GM12892 (cell line): ENCODE measurements around the gene CDKN2A. TPM values are rescaled to one million over a fixed set of nuclear protein-coding genes. Genes with fewer than 3 reads are reported as not detected.

Experiments used
- DNase-seq: peaks from one replicate; pipeline ENCODE4 v3.0.0; 2011; ENCODE audit not compliant: insufficient read length
- FAIRE-seq: peaks from 2 replicates; lab custom pipeline; 2011; peaks lifted over from hg19 to GRCh38; lab: Jason Lieb, UNC
- POLR2A ChIP-seq: IDR thresholded peaks from 2 replicates; pipeline ENCODE4 v1.6.1; 2011; ENCODE audit warnings: low read depth, low read length, control low read depth
- POLR2AphosphoS5 ChIP-seq: IDR thresholded peaks from 2 replicates; pipeline ENCODE4 v1.6.1; 2011; ENCODE audit warnings: low read depth, low read length, control low read depth
- TAF1 ChIP-seq: IDR thresholded peaks from 2 replicates; pipeline ENCODE4 v1.6.1; 2011; ENCODE audit warnings: low read depth, mild to moderate bottlenecking, control low read depth, low read length, borderline replicate concordance
- polyA plus RNA-seq: library from polyadenylated mRNA; unstranded; fragments of >200 nt; gene quantifications from one replicate; pipeline ENCODE4 v1.2.1, GENCODE V29; 2012; ENCODE audit warnings: missing spikeins, inconsistent platforms; ENCODE audit not compliant: missing spikeins

CDKN2A gene
- polyA plus RNA-seq, result 11.5 TPM

DNA sequence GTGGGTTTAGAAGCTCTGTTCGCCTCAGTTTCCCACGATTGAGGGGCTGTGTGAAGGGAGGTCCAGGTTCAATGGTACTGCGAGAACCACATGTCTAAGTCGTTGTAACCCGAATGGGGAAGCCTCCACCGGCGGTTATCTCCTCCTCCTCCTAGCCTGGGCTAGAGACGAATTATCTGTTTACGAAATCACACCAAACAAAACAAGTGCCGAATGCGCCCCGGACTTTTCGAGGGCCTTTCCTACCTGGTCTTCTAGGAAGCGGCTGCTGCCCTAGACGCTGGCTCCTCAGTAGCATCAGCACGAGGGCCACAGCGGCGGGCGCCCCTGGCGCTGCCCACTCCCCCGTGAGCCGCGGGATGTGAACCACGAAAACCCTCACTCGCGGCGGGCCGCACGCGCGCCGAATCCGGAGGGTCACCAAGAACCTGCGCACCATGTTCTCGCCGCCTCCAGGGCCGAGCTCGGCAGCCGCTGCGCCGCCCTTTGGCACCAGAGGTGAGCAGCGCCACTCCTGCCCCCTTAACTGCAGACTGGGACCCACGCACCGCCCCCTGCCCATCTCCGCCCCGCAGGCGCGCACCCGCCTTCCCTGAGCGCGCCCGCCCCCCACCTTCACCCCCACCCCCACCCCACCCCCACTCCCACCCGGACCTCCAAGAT, at the start of gene CDKN2A:
CDKN2A (minus strand) TSS at position 500 of the 663 bp plus-strand sequence.
- FAIRE-seq, result peak; percentile 78
- DNase-seq, result peak; percentile 33
- no peak for TF ChIP-seq TAF1
- TF ChIP-seq POLR2AphosphoS5, result peak; percentile 50; the same call in 1 of the 2 replicates
- TF ChIP-seq POLR2A, result peak; percentile 52; the same call in 1 of the 2 replicates

GRCh38 chr9:22043928-22044327, 49.7 kb upstream of the CDKN2A start:
- TF ChIP-seq POLR2AphosphoS5 (no peak), POLR2A (no peak), TAF1 (no peak)
- FAIRE-seq (no peak), DNase-seq (no peak)

DNA sequence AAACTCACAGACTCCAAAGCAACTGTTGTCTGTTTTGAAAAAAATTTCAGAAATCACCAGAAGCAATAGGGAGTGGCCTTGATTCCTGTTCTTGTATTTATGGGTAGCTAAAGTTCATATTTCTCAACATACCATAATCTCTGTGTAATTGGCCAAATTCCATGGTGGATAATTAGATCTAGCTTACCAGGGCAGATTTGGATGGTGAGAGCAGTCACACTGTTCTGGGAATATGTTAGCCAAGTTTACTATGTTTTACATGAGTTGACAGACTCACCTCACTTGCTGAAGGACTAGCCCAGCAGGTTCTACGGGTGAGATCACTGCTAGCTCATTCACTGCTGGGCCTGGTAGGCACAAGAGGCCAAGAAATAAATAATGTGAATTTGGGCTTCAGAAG, 47.6 kb upstream of the CDKN2A start:
- no peak for TF ChIP-seq POLR2AphosphoS5
- TF ChIP-seq TAF1, result no peak
- TF ChIP-seq POLR2A, result no peak
- FAIRE-seq, result no peak
- no peak for DNase-seq

- no peak for FAIRE-seq
- TF ChIP-seq POLR2A, result no peak
- TF ChIP-seq TAF1, result no peak
- TF ChIP-seq POLR2AphosphoS5, result no peak
- DNase-seq, result no peak
These were observed 47.2 kb upstream of the CDKN2A start for GRCh38 chr9:22041344-22041743.

GRCh38 chr9:22040760-22041159, 46.6 kb upstream of the CDKN2A start:
- no peak for TF ChIP-seq TAF1
- DNase-seq (no peak), FAIRE-seq (no peak)

GRCh38 chr9:22039258-22039657, 45.1 kb upstream of the CDKN2A start:
- no peak for DNase-seq
- FAIRE-seq, result no peak

GRCh38 chr9:22037954-22038690, 43.9 kb upstream of the CDKN2A start:
- DNase-seq (no peak), FAIRE-seq (no peak)
- TF ChIP-seq POLR2AphosphoS5, result no peak
- TF ChIP-seq TAF1, result no peak
- TF ChIP-seq POLR2A, result no peak

More at GRCh38 chr9:22039258-22039657, 45.1 kb upstream of the CDKN2A start:
- no peak for TF ChIP-seq TAF1

GRCh38 chr9:22036866-22037626, 42.9 kb upstream of the CDKN2A start:
- FAIRE-seq (no peak), DNase-seq (no peak)
- TF ChIP-seq TAF1 (no peak), POLR2AphosphoS5 (no peak), POLR2A (no peak)

GRCh38 chr9:22035591-22036011, 41.4 kb upstream of the CDKN2A start:
- DNase-seq, result no peak
- TF ChIP-seq TAF1, result no peak
- FAIRE-seq, result no peak

- no peak for DNase-seq
- no peak for TF ChIP-seq TAF1
- no peak for TF ChIP-seq POLR2A
- TF ChIP-seq POLR2AphosphoS5, result no peak
- no peak for FAIRE-seq
These were observed 38.9 kb upstream of the CDKN2A start for GRCh38 chr9:22033012-22033630.

GRCh38 chr9:22031655-22032411, 37.6 kb upstream of the CDKN2A start:
- TF ChIP-seq POLR2AphosphoS5 (no peak), TAF1 (no peak), POLR2A (no peak)

More at GRCh38 chr9:22031655-22032411, 37.6 kb upstream of the CDKN2A start:
- no peak for DNase-seq
- FAIRE-seq, result no peak
